ENCODE data around the gene STAM.

Gene STAM

DNA sequence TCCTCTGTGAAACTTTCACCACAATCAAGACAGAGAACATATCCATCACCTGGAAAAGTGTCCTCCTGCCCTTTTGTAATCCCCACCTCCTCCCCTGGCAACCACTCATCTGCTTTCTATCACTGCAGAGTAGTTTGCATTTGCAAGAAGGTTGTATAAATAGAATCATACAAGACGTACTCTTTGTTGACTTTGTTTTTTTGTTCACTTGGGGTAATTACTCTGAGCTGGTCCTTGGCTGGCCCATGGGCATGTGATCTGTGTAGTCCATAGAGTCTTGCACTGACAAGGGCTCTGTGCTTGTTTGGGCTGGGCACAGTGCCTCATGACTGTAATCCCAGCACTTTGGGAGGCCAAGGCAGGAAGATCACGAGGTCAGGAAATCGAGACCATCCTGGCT lies 19.0 kb upstream of the STAM start:
- TF ChIP-seq ZNF558 (tag by site-specific recombination; IDR thresholded peaks at IDR 0.05), result no peak
- TF ChIP-seq ZNF114 (tag by site-specific recombination; IDR thresholded peaks at IDR 0.05), result no peak
- no peak for TF ChIP-seq SP2 (tag by site-specific recombination; IDR thresholded peaks at IDR 0.05)
- TF ChIP-seq ZNF404 (tag by site-specific recombination; IDR thresholded peaks at IDR 0.05), result no peak
- no peak for TF ChIP-seq ZNF23 (tag by site-specific recombination; IDR thresholded peaks at IDR 0.05; ENCODE audit: borderline replicate concordance)
- TF ChIP-seq ZNF155 (tag by site-specific recombination; IDR thresholded peaks at IDR 0.05), result no peak
- TF ChIP-seq, protein P1, sequence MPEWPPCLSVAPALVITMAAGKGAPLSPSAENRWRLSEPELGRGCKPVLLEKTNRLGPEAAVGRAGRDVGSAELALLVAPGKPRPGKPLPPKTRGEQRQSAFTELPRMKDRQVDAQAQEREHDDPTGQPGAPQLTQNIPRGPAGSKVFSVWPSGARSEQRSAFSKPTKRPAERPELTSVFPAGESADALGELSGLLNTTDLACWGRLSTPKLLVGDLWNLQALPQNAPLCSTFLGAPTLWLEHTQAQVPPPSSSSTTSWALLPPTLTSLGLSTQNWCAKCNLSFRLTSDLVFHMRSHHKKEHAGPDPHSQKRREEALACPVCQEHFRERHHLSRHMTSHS (tag by site-specific recombination; IDR thresholded peaks at IDR 0.05), result no peak
- TF ChIP-seq HOXC10 (CRISPR knock-in tag; IDR thresholded peaks at IDR 0.05), result no peak
- Histone ChIP-seq H3K9me3 (ENCODE audit: control insufficient read depth, insufficient read depth, low read depth, low read length) (no peaks in the 10 kb centered on the region), H3K4me3 (ENCODE audit: low read depth, low read length) (no peak overlapping the region), H3K27ac (ENCODE audit: extremely low read depth, low read depth, low read length) (no peak overlapping the region), H3K4me1 (ENCODE audit: control insufficient read depth, insufficient read depth, low read length) (no peaks in the 10 kb centered on the region), H3K36me3 (ENCODE audit: control insufficient read depth in 2 of 2, insufficient read depth in 1 of 2, low read length in 2 of 2) (no peaks in the 10 kb centered on the region)
- POLR2A ChIA-PET, result no interaction called here
- CTCF ChIA-PET, result interaction anchor here (1.3 kb wide), 1 partner anchor 18 kb away, joined by 3 read pairs; no protein-coding TSS in a partner anchor

DNA sequence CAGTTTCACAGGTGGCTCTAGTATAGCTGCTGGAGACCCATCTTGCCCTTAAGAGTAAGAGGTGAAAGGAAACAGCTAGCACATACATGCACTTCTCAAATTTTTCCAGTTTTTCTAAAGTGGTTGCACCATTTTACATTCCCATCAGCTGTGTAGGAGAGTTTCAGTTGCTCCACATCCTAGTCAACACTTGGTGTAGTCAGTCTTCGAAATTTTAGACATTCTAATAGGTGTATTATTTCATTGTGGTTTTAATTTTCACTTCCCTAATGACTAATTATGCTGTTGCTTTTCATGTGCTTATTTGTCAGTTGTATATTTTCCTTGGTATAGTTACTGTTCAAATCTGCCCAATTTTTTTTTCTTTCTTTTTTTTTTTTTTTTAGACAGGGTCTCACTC lies 17.3 kb upstream of the STAM start:
- TF ChIP-seq ZNF114 (tag by site-specific recombination; IDR thresholded peaks at IDR 0.05), result no peak
- TF ChIP-seq ZFP3 (tag by site-specific recombination; IDR thresholded peaks at IDR 0.05; ENCODE audit: low read depth), result no peak
- no peak for TF ChIP-seq ZNF843 (tag by site-specific recombination; IDR thresholded peaks at IDR 0.05)
- TF ChIP-seq ZNF138 (tag by site-specific recombination; IDR thresholded peaks at IDR 0.05; ENCODE audit: borderline replicate concordance), result no peak
- TF ChIP-seq ZNF324 (tag by site-specific recombination; IDR thresholded peaks at IDR 0.05), result no peak
- TF ChIP-seq ZNF223 (tag by site-specific recombination; IDR thresholded peaks at IDR 0.05), result no peak
- no peak for TF ChIP-seq ZFHX2 (tag by site-specific recombination; conservative IDR thresholded peaks at IDR 0.05)
- no peak for TF ChIP-seq ZNF248 (tag by site-specific recombination; IDR thresholded peaks at IDR 0.05)
- no peak for TF ChIP-seq BCL11A (tag by site-specific recombination; IDR thresholded peaks at IDR 0.05; ENCODE audit: low read depth)
- TF ChIP-seq ZNF394 (tag by site-specific recombination; IDR thresholded peaks at IDR 0.05; ENCODE audit: borderline replicate concordance), result no peak
- TF ChIP-seq, protein P2, sequence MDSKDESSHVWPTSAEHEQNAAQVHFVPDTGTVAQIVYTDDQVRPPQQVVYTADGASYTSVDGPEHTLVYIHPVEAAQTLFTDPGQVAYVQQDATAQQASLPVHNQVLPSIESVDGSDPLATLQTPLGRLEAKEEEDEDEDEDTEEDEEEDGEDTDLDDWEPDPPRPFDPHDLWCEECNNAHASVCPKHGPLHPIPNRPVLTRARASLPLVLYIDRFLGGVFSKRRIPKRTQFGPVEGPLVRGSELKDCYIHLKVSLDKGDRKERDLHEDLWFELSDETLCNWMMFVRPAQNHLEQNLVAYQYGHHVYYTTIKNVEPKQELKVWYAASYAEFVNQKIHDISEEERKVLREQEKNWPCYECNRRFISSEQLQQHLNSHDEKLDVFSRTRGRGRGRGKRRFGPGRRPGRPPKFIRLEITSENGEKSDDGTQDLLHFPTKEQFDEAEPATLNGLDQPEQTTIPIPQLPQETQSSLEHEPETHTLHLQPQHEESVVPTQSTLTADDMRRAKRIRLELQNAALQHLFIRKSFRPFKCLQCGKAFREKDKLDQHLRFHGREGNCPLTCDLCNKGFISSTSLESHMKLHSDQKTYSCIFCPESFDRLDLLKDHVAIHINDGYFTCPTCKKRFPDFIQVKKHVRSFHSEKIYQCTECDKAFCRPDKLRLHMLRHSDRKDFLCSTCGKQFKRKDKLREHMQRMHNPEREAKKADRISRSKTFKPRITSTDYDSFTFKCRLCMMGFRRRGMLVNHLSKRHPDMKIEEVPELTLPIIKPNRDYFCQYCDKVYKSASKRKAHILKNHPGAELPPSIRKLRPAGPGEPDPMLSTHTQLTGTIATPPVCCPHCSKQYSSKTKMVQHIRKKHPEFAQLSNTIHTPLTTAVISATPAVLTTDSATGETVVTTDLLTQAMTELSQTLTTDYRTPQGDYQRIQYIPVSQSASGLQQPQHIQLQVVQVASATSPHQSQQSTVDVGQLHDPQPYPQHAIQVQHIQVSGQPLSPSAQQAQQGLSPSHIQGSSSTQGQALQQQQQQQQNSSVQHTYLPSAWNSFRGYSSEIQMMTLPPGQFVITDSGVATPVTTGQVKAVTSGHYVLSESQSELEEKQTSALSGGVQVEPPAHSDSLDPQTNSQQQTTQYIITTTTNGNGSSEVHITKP (tag by site-specific recombination; IDR thresholded peaks at IDR 0.05), result no peak
- TF ChIP-seq ZNF596 (tag by site-specific recombination; IDR thresholded peaks at IDR 0.05), result no peak
- no peak for TF ChIP-seq ZNF133 (tag by site-specific recombination; IDR thresholded peaks at IDR 0.05)
- TF ChIP-seq ZBTB44 (tag by site-specific recombination; IDR thresholded peaks at IDR 0.05), result no peak
- no peak for TF ChIP-seq ZNF610 (tag by site-specific recombination; IDR thresholded peaks at IDR 0.05; ENCODE audit: borderline replicate concordance)
- no peak for TF ChIP-seq KLF16 (tag by site-specific recombination; IDR thresholded peaks at IDR 0.05)
- TF ChIP-seq PATZ1 (tag by site-specific recombination; IDR thresholded peaks at IDR 0.05), result no peak
- TF ChIP-seq ZNF19 (tag by site-specific recombination; IDR thresholded peaks at IDR 0.05; ENCODE audit: low read depth), result no peak
- no peak for TF ChIP-seq ZNF426 (tag by site-specific recombination; IDR thresholded peaks at IDR 0.05)
- TF ChIP-seq ZNF624 (tag by site-specific recombination; IDR thresholded peaks at IDR 0.05), result no peak
- POLR2A ChIA-PET, result interaction anchor here (0.6 kb wide), 1 partner anchor 22 kb away, joined by 3 read pairs; no protein-coding TSS in a partner anchor
- no peaks in the 10 kb centered on the region for H3K9me3 ChIP-seq (ENCODE audit: control insufficient read depth, insufficient read depth, low read depth, low read length)
- CTCF ChIA-PET, result interaction anchor here (0.6 kb wide), 1 partner anchor 934 kb away, joined by 4 read pairs; no protein-coding TSS in a partner anchor
- no peak overlapping the region for H3K4me3 ChIP-seq (ENCODE audit: low read depth, low read length)
- H3K4me1 ChIP-seq (ENCODE audit: control insufficient read depth, insufficient read depth, low read length), result no peaks in the 10 kb centered on the region
- no peak overlapping the region for H3K27ac ChIP-seq (ENCODE audit: extremely low read depth, low read depth, low read length)
- H3K36me3 ChIP-seq (ENCODE audit: control insufficient read depth in 2 of 2, insufficient read depth in 1 of 2, low read length in 2 of 2), result no peaks in the 10 kb centered on the region
